K562 (cell line): Measurements from ENCODE around the gene UBAC2. TPM values are rescaled to one million over a fixed set of nuclear protein-coding genes. Genes with fewer than 3 reads are reported as not detected.

Experiments
- ATAC-seq: fragments of 200-7000 bp; cut with Tn5 transposase; 3 replicates; pipeline ENCODE4 v1.9.1; 2020; ENCODE audit warnings: moderate library complexity
- BruUV-seq: library from RNA; stranded (reverse); fragments of 400-500 nt; replicated peaks from 2 replicates; lab custom pipeline; 2021; lab: Mats Ljungman, UMichigan
- CTCF ChIA-PET: fragments of 300-600 bp; formaldehyde crosslinking; extraction: SDS; loops from one replicate; lab custom pipeline; 2021; ENCODE audit warnings: low intra/inter-chr PET ratio; lab: Yijun Ruan, JAX
- POLR2A ChIA-PET: fragments of 300-600, 350-650 bp; sonication (Branson Sonifier 250); formaldehyde crosslinking; extraction: SDS; loops from one replicate; lab custom pipeline; 2021; ENCODE audit warnings: antibody characterized with exemption, inconsistent platforms; lab: Yijun Ruan, JAX
- DNase-seq, 4 experiments: peaks; one replicate each; pipeline versions ENCODE4 v3.0.0 to v3.0.0-alpha.2; 2011 to 2018; ENCODE audit warnings: low spot score in 3 of 4, mixed read lengths in 3 of 4; ENCODE audit errors: extremely low read depth in 1 of 4
- FAIRE-seq: peaks from 2 replicates; lab custom pipeline; 2011; peaks lifted over from hg19 to GRCh38; lab: Jason Lieb, UNC
- H2AFZ ChIP-seq: 2 replicates; pipeline ENCODE4 v1.6.0; 2011; ENCODE audit warnings: low read depth, low read length, control low read depth, inconsistent platforms
- H3K27ac ChIP-seq: fragments of 200-600 bp; 3 replicates; pipeline ENCODE4 v1.8.0; 2011; ENCODE audit warnings: low read depth, mild to moderate bottlenecking, control low read depth, inconsistent platforms, low read length, moderate library complexity, mixed read lengths; ENCODE audit errors: extremely low read depth
- H3K27me3 ChIP-seq, 2 experiments: fragments of 300-600 bp in 1 of 2; 2 replicates in 1 of 2; 3 replicates in 1 of 2; pipeline versions ENCODE4 v1.6.0 to v1.8.0; 2011; ENCODE audit warnings: inconsistent platforms in 2 of 2, low read length in 2 of 2, mild to moderate bottlenecking in 1 of 2, mixed read lengths in 1 of 2, moderate library complexity in 1 of 2; ENCODE audit not compliant: control insufficient read depth in 2 of 2, insufficient read depth in 2 of 2
- H3K36me3 ChIP-seq: fragments of 300-600 bp; 3 replicates; pipeline ENCODE4 v1.8.0; 2011; ENCODE audit warnings: mild to moderate bottlenecking, low read length, inconsistent platforms; ENCODE audit not compliant: control insufficient read depth, insufficient read depth
- H3K4me1 ChIP-seq, 2 experiments: fragments of 200-600 bp in 1 of 2; replicated peaks in 1 of 2; 2 replicates in 1 of 2; 3 replicates in 1 of 2; pipeline versions ENCODE4 v1.5.1 to v1.8.0; 2011; ENCODE audit warnings: inconsistent platforms in 2 of 2, low read length in 2 of 2, mild to moderate bottlenecking in 1 of 2, mixed read lengths in 1 of 2, moderate library complexity in 1 of 2; ENCODE audit not compliant: control insufficient read depth in 2 of 2, insufficient read depth in 2 of 2
- H3K4me2 ChIP-seq: 2 replicates; pipeline ENCODE4 v1.6.1; 2011; ENCODE audit warnings: low read length, control low read depth, inconsistent platforms, mixed read lengths; ENCODE audit not compliant: insufficient read depth
- H3K4me3 ChIP-seq: fragments of 200-600 bp; sonication (generic), shearing (Covaris generic); 2 replicates; pipeline ENCODE4 v1.5.1; 2016; ENCODE audit warnings: control low read depth, inconsistent platforms
- H3K79me2 ChIP-seq: fragments of 200-600 bp; 3 replicates; pipeline ENCODE4 v1.8.0; 2011; ENCODE audit warnings: low read length, inconsistent platforms; ENCODE audit not compliant: control insufficient read depth, insufficient read depth
- H3K9ac ChIP-seq, 2 experiments: 2 replicates each; pipeline versions ENCODE4 v1.6.0 to v1.6.1; 2011; ENCODE audit warnings: low read depth in 2 of 2, low read length in 2 of 2, control low read depth in 1 of 2, inconsistent platforms in 1 of 2, mild to moderate bottlenecking in 1 of 2, mixed read lengths in 1 of 2; ENCODE audit not compliant: insufficient read depth in 1 of 2
- H3K9me1 ChIP-seq: one replicate; pipeline ENCODE4 v1.6.0; 2011; ENCODE audit warnings: inconsistent platforms, mild to moderate bottlenecking, low read length, moderate library complexity; ENCODE audit not compliant: control insufficient read depth, insufficient read depth
- H3K9me3 ChIP-seq: replicated peaks from 2 replicates; pipeline ENCODE4 v1.5.1; 2011; ENCODE audit warnings: low read depth, low read length, inconsistent platforms; ENCODE audit not compliant: control insufficient read depth, insufficient read depth
- H4K20me1 ChIP-seq: replicated peaks from 2 replicates; pipeline ENCODE4 v1.6.1; 2011; ENCODE audit warnings: low read length, inconsistent platforms, mixed read lengths; ENCODE audit not compliant: control insufficient read depth, insufficient read depth
- MCM7 ChIP-seq, 2 experiments: fragments of 450-650 bp; IDR thresholded peaks; 2 replicates each; pipeline ENCODE4 v1.6.1; 2016 to 2018
- NFIC ChIP-seq: fragments of 450-650 bp; IDR thresholded peaks from 2 replicates; pipeline ENCODE4 v1.6.1; 2017; ENCODE audit warnings: mild to moderate bottlenecking, inconsistent platforms
- RFX7 ChIP-seq: fragments of 250-450 bp; sonication (Bioruptor Pico); IDR thresholded peaks from 2 replicates; pipeline ENCODE4 v1.5.1; 2021; ENCODE audit warnings: mild to moderate bottlenecking
- WGBS: fragments of 100-300 bp; shearing (Covaris generic); methylation state at CpG from one replicate; pipeline ENCODE4 v1.1.6; 2016; ENCODE audit warnings: low coverage, mixed read lengths; ENCODE audit not compliant: insufficient coverage; ENCODE audit errors: missing lambda C conversion rate; 5-methylcytosine and 5-hydroxymethylcytosine counted together
- in situ Hi-C: fragments of 300-500 bp; cut with MboI; formaldehyde crosslinking; loops from 4 replicates; pipeline ENCODE4 v1.15.0; 2018; ENCODE audit warnings: inconsistent platforms, mixed read lengths
- intact Hi-C: fragments of 100-400 bp; cut with micrococcal nuclease; formaldehyde crosslinking; loops from 2 replicates; pipeline ENCODE4 v1.14.2; 2022
- polyA plus RNA-seq, 8 experiments: library from polyadenylated mRNA; depleted of rRNA in 4 of 8; stranded (reverse) in 5 of 8; unstranded in 3 of 8; fragments of >200 nt; fragmentation: Nextera tagmentation in 2 of 8; fragmentation: Illumina TruSeq in 1 of 8; extraction: Ambion mirVana in 2 of 8; extraction: Trizol in 1 of 8; gene quantifications; 2 replicates each; pipeline versions ENCODE4 v1.2.1 to v1.2.3, GENCODE V29; 2011 to 2014; ENCODE audit warnings: inconsistent platforms in 1 of 8, missing spikeins in 1 of 8
- total RNA-seq, 7 experiments: library from RNA; depleted of rRNA in 6 of 7; stranded (reverse); fragments of >200 nt in 6 of 7; fragmentation: Illumina TruSeq in 2 of 7; extraction: Trizol in 2 of 7; gene quantifications; 2 replicates each; pipeline versions ENCODE4 v1.2.1 to v1.2.3, GENCODE V29; 2011 to 2021; ENCODE audit warnings: low replicate concordance in 1 of 7
- TF ChIP-seq, protein P1 (sequence below): fragments of 450-650 bp; IDR thresholded peaks from 2 replicates; pipeline ENCODE4 v1.6.1; 2016; ENCODE audit warnings: antibody characterized with exemption
- TF ChIP-seq, protein P2 (sequence below): IDR thresholded peaks from 2 replicates; pipeline ENCODE4 v1.6.1; 2012; ENCODE audit warnings: low read depth, low read length, improper control_type of control experiment, borderline replicate concordance
- TF ChIP-seq, protein P3 (sequence below): fragments of 450-650 bp; IDR thresholded peaks from 2 replicates; pipeline ENCODE4 v1.6.1; 2014; ENCODE audit warnings: low read depth, mild to moderate bottlenecking, moderate library complexity, borderline replicate concordance

The UBAC2 gene
- total and polyA plus RNA-seq, 9 of the 15 experiments (the other 6 are each of a cell fraction or from before 2014, with no cell fraction given) = 6.0 to 84.1 (median 32.3) TPM

DNA sequence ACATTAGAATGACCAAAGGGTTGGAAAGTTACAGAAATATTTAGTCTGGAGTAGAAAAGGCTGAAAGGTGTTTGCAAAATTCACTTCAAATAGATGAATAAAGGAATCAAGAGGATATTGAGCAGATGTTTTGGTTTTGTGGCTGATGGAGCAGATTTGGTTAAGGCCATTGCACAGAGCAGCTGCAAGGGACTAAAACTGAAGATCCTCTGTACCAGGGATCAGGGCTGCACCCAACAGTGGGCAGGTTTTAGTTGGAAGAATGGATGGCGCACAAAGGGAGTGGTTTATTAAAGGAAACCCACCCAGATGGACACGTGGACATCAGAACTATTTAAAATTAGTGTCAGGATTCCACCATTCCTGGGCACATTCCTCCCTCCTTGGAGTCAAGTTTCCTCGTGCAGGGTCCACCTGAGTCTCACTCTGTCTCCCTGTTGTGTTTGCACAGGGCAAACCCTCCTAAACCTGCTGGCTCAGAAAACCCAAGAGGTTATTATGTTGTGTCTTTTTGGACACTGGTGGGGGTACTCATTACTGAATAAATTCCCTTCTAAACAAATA is 9.2 kb upstream of the UBAC2 start:
- no peak for ATAC-seq
- no peaks in the 10 kb centered on the region for H4K20me1 ChIP-seq
- intact Hi-C loops (no loop called here), in situ Hi-C loops (no loop called here)
- peaks cover 0 to 4% of the 10 kb centered on the region in 2 experiments; a peak in 3 of 5 replicates for H3K4me1 ChIP-seq
- H3K27ac ChIP-seq = no peak overlapping the region
- no peaks in the 10 kb centered on the region for H3K36me3 ChIP-seq
- H3K27me3 ChIP-seq = no peaks in the 10 kb centered on the region
- no peak overlapping the region; the same call in 1 of the 2 replicates for H3K4me2 ChIP-seq
- no peaks in the 10 kb centered on the region for H3K9me1 ChIP-seq
- H2AFZ ChIP-seq = 0 out of 2 replicates have a peak overlapping the region, but pooled peaks have one; percentile 19
- no peak for FAIRE-seq
- H3K4me3 ChIP-seq = no peak overlapping the region
- no TSS peak for BruUV-seq
- ChIA-PET CTCF (no interaction called here), POLR2A (no interaction called here)
- no peaks in the 10 kb centered on the region for H3K9me3 ChIP-seq
- no peaks in the 10 kb centered on the region for H3K79me2 ChIP-seq
- TF ChIP-seq, protein P1, sequence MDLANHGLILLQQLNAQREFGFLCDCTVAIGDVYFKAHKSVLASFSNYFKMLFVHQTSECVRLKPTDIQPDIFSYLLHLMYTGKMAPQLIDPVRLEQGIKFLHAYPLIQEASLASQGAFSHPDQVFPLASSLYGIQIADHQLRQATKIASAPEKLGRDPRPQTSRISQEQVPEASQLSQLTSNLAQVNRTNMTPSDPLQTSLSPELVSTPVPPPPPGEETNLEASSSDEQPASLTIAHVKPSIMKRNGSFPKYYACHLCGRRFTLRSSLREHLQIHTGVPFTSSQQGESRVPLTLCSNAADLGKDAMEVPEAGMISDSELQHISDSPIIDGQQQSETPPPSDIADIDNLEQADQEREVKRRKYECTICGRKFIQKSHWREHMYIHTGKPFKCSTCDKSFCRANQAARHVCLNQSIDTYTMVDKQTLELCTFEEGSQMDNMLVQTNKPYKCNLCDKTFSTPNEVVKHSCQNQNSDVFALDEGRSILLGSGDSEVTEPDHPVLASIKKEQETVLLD = no peak
- TF ChIP-seq, protein P2, sequence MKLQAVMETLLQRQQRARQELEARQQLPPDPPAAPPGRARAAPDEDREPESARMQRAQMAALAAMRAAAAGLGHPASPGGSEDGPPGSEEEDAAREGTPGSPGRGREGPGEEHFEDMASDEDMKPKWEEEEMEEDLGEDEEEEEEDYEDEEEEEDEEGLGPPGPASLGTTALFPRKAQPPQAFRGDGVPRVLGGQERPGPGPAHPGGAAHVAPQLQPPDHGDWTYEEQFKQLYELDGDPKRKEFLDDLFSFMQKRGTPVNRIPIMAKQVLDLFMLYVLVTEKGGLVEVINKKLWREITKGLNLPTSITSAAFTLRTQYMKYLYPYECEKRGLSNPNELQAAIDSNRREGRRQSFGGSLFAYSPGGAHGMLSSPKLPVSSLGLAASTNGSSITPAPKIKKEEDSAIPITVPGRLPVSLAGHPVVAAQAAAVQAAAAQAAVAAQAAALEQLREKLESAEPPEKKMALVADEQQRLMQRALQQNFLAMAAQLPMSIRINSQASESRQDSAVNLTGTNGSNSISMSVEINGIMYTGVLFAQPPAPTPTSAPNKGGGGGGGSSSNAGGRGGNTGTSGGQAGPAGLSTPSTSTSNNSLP = no peak
- TF ChIP-seq MCM7 (IDR thresholded peaks at IDR 0.05) = no peak
- no peak for TF ChIP-seq NFIC
- TF ChIP-seq, protein P3, sequence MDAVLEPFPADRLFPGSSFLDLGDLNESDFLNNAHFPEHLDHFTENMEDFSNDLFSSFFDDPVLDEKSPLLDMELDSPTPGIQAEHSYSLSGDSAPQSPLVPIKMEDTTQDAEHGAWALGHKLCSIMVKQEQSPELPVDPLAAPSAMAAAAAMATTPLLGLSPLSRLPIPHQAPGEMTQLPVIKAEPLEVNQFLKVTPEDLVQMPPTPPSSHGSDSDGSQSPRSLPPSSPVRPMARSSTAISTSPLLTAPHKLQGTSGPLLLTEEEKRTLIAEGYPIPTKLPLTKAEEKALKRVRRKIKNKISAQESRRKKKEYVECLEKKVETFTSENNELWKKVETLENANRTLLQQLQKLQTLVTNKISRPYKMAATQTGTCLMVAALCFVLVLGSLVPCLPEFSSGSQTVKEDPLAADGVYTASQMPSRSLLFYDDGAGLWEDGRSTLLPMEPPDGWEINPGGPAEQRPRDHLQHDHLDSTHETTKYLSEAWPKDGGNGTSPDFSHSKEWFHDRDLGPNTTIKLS = no peak
- no peak for TF ChIP-seq RFX7 (CRISPR knock-in tag)
- no peak for DNase-seq
- 28% methylated on average over 3 of the region's 3 CpGs for WGBS
- no peak overlapping the region for H3K9ac ChIP-seq
